Measurements from ENCODE around the gene G3BP2. TPM values are rescaled to one million over a fixed set of nuclear protein-coding genes. Genes with fewer than 3 reads are reported as not detected.
"Not testable (repeated sequence)": the region's sequence is repeated elsewhere in the genome, so short reads cannot be mapped to it uniquely, and the experiment has no call there.

G3BP2 gene
- total RNA-seq, 4 donors from 2014 or later = 98.6 to 152 (median 129) TPM

GRCh38 chr4:75698162-75698962 is 25.2 kb upstream of the G3BP2 start:
- Histone ChIP-seq H3K9me3 (no peaks in the 10 kb centered on the region), H3K4me1 (peaks cover 0 to 18% (median 0%) of the 10 kb centered on the region in 3 donors), H3K27me3 (no peaks in the 10 kb centered on the region), H3K36me3 (no peaks in the 10 kb centered on the region), H3K27ac (peak overlapping the region in 3 of 4 donors; percentile 15 to 47 (median 26)), H3K4me3 (no peak overlapping the region)
- WGBS, 2 donors (ENCODE audit: low coverage in 1 of 2) = 74 to 90% methylated on average over 3 to 6 of the region's 6 CpGs
- TF ChIP-seq EP300 (IDR thresholded peaks at IDR 0.05) (no peak), POLR2AphosphoS5 (IDR thresholded peaks at IDR 0.05) (no peak)
- ATAC-seq = peak; percentile 58

DNA sequence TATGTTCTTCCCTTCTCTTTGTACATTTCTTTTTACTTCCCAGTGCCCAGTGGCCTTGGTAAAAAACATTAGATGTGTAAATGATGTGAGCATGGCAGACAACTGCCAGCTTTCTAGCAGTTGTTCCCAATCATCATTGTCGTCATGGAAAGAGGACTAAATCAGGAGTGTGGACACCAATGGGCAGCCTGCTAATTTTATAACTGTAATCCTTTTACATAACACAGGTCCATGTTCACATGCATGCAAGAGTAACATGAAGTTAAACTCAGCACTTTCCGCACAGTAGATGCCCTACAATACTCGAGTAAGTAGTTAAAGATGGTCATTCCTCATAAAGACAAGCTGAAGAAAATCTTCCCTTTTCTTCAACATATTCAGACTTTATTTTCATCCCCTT is 23.4 kb upstream of the G3BP2 start:
- H3K4me1 ChIP-seq = peaks cover 0 to 18% (median 0%) of the 10 kb centered on the region in 3 donors
- WGBS, 2 donors (ENCODE audit: low coverage in 1 of 2) = 69 to 71% methylated on average over 2 to 3 of the region's 3 CpGs
- TF ChIP-seq EP300 (IDR thresholded peaks at IDR 0.05) (no peak), CTCF (IDR thresholded peaks at IDR 0.05) (no peak), POLR2AphosphoS5 (IDR thresholded peaks at IDR 0.05) (no peak), POLR2A (IDR thresholded peaks at IDR 0.05) (no peak)
- ATAC-seq = peak; percentile 27
- H3K9me3 ChIP-seq = no peaks in the 10 kb centered on the region
- peak overlapping the region in 2 of 4 donors; percentile 22 to 64 for H3K27ac ChIP-seq
- no peaks in the 10 kb centered on the region for H3K27me3 ChIP-seq
- no peak overlapping the region for H3K4me3 ChIP-seq
- peaks cover 0 to 3% of the 10 kb centered on the region in 2 donors for H3K36me3 ChIP-seq

- peak; percentile 48 for ATAC-seq
- no peaks in the 10 kb centered on the region for H3K9me3 ChIP-seq
- no peak overlapping the region for H3K4me3 ChIP-seq
- peaks cover 0 to 3% of the 10 kb centered on the region in 2 donors for H3K36me3 ChIP-seq
- TF ChIP-seq EP300 (IDR thresholded peaks at IDR 0.05) (no peak), CTCF (IDR thresholded peaks at IDR 0.05) (no peak), POLR2AphosphoS5 (IDR thresholded peaks at IDR 0.05) (no peak), POLR2A (IDR thresholded peaks at IDR 0.05) (no peak)
- H3K27ac ChIP-seq = peak overlapping the region in 2 of 4 donors; percentile 22 to 64
- no peaks in the 10 kb centered on the region for H3K27me3 ChIP-seq
- H3K4me1 ChIP-seq = peaks cover 0 to 18% (median 0%) of the 10 kb centered on the region in 3 donors
- WGBS, 2 donors (ENCODE audit: low coverage in 1 of 2) = 44% methylated on average over 2 of the region's 3 CpGs; no CpG with 5 or more reads in 1 of the 2 donors
Measured at GRCh38 chr4:75696071-75696470, 22.9 kb upstream of the G3BP2 start.

DNA sequence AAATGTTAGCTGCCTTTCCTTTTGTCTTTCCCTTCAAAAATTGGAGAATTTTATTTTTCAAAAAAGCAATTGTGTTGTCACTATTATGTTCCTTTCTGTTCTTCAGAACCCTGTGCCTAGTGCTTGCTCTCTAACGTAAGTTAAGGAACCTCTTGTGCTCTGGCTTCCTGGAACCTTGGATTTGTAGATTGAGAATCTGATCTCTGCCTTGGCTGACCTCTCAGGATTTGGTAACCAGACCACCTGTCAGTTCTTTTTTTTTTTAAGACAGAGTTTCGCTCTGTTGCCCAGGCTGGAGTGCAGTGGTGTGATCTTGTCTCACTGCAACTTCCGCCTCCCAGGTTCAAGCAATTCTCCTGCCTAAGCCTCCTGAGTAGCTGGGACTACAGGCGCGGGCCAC is 18.9 kb upstream of the G3BP2 start:
- H3K36me3 ChIP-seq, H3K9me3 ChIP-seq, H3K4me3 ChIP-seq, H3K27me3 ChIP-seq, ATAC-seq, H3K27ac ChIP-seq: not testable (repeated sequence)
- H3K4me1 ChIP-seq = peaks cover 0 to 18% (median 0%) of the 10 kb centered on the region in 3 donors
- 93 to 96% methylated on average over 4 to 5 of the region's 5 CpGs for whole genome bisulfite sequencing, 2 donors (ENCODE audit: low coverage in 1 of 2)

- ATAC-seq, H3K9me3 ChIP-seq, H3K27ac ChIP-seq, H3K27me3 ChIP-seq, H3K4me3 ChIP-seq, H3K36me3 ChIP-seq: not testable (repeated sequence)
- peaks cover 0 to 16% (median 2%) of the 10 kb centered on the region in 3 donors for H3K4me1 ChIP-seq
- 100% methylated on average over 1 of the region's 1 CpG for WGBS, 2 donors (ENCODE audit: low coverage in 1 of 2)
Measured at GRCh38 chr4:75687125-75687524, 13.9 kb upstream of the G3BP2 start.

- no peaks in the 10 kb centered on the region for H3K36me3 ChIP-seq
- no peak overlapping the region for H3K4me3 ChIP-seq
- H3K4me1 ChIP-seq = peaks cover 0 to 16% (median 2%) of the 10 kb centered on the region in 3 donors
- H3K27ac ChIP-seq = peak overlapping the region in 1 of 4 donors; percentile 24
- H3K27me3 ChIP-seq = no peaks in the 10 kb centered on the region
- H3K9me3 ChIP-seq = no peaks in the 10 kb centered on the region
- no peak for ATAC-seq
- TF ChIP-seq POLR2AphosphoS5 (IDR thresholded peaks at IDR 0.05) (no peak), CTCF (IDR thresholded peaks at IDR 0.05) (no peak), POLR2A (IDR thresholded peaks at IDR 0.05) (no peak), EP300 (IDR thresholded peaks at IDR 0.05) (no peak)
- 72% methylated on average over 2 of the region's 3 CpGs; no CpG with 5 or more reads in 1 of the 2 donors for WGBS, 2 donors (ENCODE audit: low coverage in 1 of 2)
Measured at GRCh38 chr4:75686346-75686745, 13.1 kb upstream of the G3BP2 start.

Measured in gastroesophageal sphincter (tissue), 4 donors.